AG10803 (cell line): Measurements from ENCODE around the gene VAV2.
A peak's percentile ranks its signal among the peaks of the same experiment; 100 is the strongest.

Experiments
- DNase-seq: peaks from one replicate; pipeline ENCODE4 v3.0.0; 2010; ENCODE audit warnings: low read depth
- H3K4me3 ChIP-seq: 2 replicates; pipeline ENCODE4 v1.5.1; 2011; ENCODE audit warnings: mild to moderate bottlenecking, low read length, control low read depth
- CTCF ChIP-seq: conservative IDR thresholded peaks from 2 replicates; pipeline ENCODE4 v1.5.1; 2011; ENCODE audit warnings: mild to moderate bottlenecking, low read length, control low read depth, inconsistent platforms

VAV2 gene

GRCh38 chr9:133915534-133916158 is 76.5 kb downstream of the VAV2 start:
- no peak for DNase-seq
- no peak for TF ChIP-seq CTCF
- H3K4me3 ChIP-seq, result no peak overlapping the region

- peak; percentile 13 for DNase-seq
- H3K4me3 ChIP-seq, result no peak overlapping the region
- TF ChIP-seq CTCF, result no peak
These were observed 77.4 kb downstream of the VAV2 start for GRCh38 chr9:133914442-133915342.

- TF ChIP-seq CTCF, result no peak
- H3K4me3 ChIP-seq, result no peak overlapping the region
- DNase-seq, result no peak
These were observed 78.4 kb downstream of the VAV2 start for GRCh38 chr9:133913571-133914369.

GRCh38 chr9:133910855-133911514 is 81.1 kb downstream of the VAV2 start:
- no peak for DNase-seq
- TF ChIP-seq CTCF, result no peak
- H3K4me3 ChIP-seq, result no peak overlapping the region

- DNase-seq, result no peak
- no peak overlapping the region for H3K4me3 ChIP-seq
- TF ChIP-seq CTCF, result no peak
These were observed 84.9 kb downstream of the VAV2 start for GRCh38 chr9:133906932-133907910.

- no peak for DNase-seq
- no peak for TF ChIP-seq CTCF
- no peak overlapping the region for H3K4me3 ChIP-seq
These were observed 85.9 kb downstream of the VAV2 start for GRCh38 chr9:133906218-133906617.
